DND-41 (cell line): ENCODE data around the gene CEP162.
A peak's percentile ranks its signal among the peaks of the same experiment; 100 is the strongest.

Experiments
- ATAC-seq: fragments of 200-7000 bp; cut with Tn5 transposase; 3 replicates; pipeline ENCODE4 v1.9.1; 2021; ENCODE audit warnings: low read depth; ENCODE audit not compliant: insufficient read depth
- DNase-seq: peaks from one replicate; pipeline ENCODE4 v3.0.0-alpha.2; 2020
- H2AFZ ChIP-seq: 2 replicates; pipeline ENCODE4 v1.6.0; 2012; ENCODE audit warnings: low read depth, low read length
- H3K27ac ChIP-seq: 2 replicates; pipeline ENCODE4 v1.5.1; 2012; ENCODE audit warnings: low read length, inconsistent platforms
- H3K27me3 ChIP-seq: fragments of 200-600 bp; sonication (generic); 2 replicates; pipeline ENCODE4 v1.6.0; 2012; ENCODE audit warnings: low read length, mild to moderate bottlenecking, inconsistent platforms; ENCODE audit not compliant: insufficient read depth, poor library complexity
- H3K36me3 ChIP-seq: 2 replicates; pipeline ENCODE4 v1.5.1; 2012; ENCODE audit warnings: low read length, inconsistent platforms; ENCODE audit not compliant: insufficient read depth
- H3K4me1 ChIP-seq: 2 replicates; pipeline ENCODE4 v1.5.1; 2012; ENCODE audit warnings: mild to moderate bottlenecking, low read length; ENCODE audit not compliant: insufficient read depth
- H3K4me2 ChIP-seq: 2 replicates; pipeline ENCODE4 v1.6.0; 2012; ENCODE audit warnings: mild to moderate bottlenecking, moderate library complexity, low read length, inconsistent platforms; ENCODE audit not compliant: insufficient read depth
- H3K4me3 ChIP-seq, 2 experiments: fragments of 200-600 bp in 1 of 2; shearing (Covaris generic) in 1 of 2; 2 replicates each; pipeline ENCODE4 v1.5.1; 2012 to 2016; ENCODE audit warnings: inconsistent platforms in 2 of 2, low read length in 2 of 2, mild to moderate bottlenecking in 2 of 2, low read depth in 1 of 2, moderate library complexity in 1 of 2
- H3K79me2 ChIP-seq: 2 replicates; pipeline ENCODE4 v1.6.0; 2012; ENCODE audit warnings: low read length, inconsistent platforms; ENCODE audit not compliant: insufficient read depth
- H3K9ac ChIP-seq: 2 replicates; pipeline ENCODE4 v1.6.0; 2012; ENCODE audit warnings: low read depth, mild to moderate bottlenecking, inconsistent platforms, low read length, moderate library complexity
- H3K9me3 ChIP-seq: 2 replicates; pipeline ENCODE4 v1.5.1; 2012; ENCODE audit warnings: low read length, moderate library complexity, mild to moderate bottlenecking, inconsistent platforms; ENCODE audit not compliant: insufficient read depth, severe bottlenecking
- H4K20me1 ChIP-seq: 2 replicates; pipeline ENCODE4 v1.6.0; 2012; ENCODE audit warnings: low read length; ENCODE audit not compliant: insufficient read depth
- CTCF ChIP-seq: IDR thresholded peaks from 2 replicates; pipeline ENCODE4 v1.5.1; 2012; ENCODE audit warnings: borderline replicate concordance, low read length, moderate library complexity, mild to moderate bottlenecking; ENCODE audit not compliant: poor library complexity, severe bottlenecking; ENCODE audit errors: extremely low read depth
- EZH2 ChIP-seq: IDR thresholded peaks from 3 replicates; pipeline ENCODE4 v1.6.1; 2012; ENCODE audit warnings: borderline replicate concordance, low read depth, mild to moderate bottlenecking, moderate library complexity, low read length, inconsistent platforms; ENCODE audit not compliant: severe bottlenecking

Gene CEP162

GRCh38 chr6:84222426-84222825, 5.0 kb downstream of the CEP162 start:
- Histone ChIP-seq H3K4me1 (peaks cover 21% of the 10 kb centered on the region), H3K4me2 (no peak overlapping the region)
- no peak for ATAC-seq

GRCh38 chr6:84220809-84221409, 6.5 kb downstream of the CEP162 start:
- H3K9ac ChIP-seq, result no peak overlapping the region
- peaks cover 14% of the 10 kb centered on the region for H3K36me3 ChIP-seq
- peaks cover 8% of the 10 kb centered on the region for H3K4me1 ChIP-seq
- peak; percentile 37; the same call in 1 of the 3 replicates for ATAC-seq
- no peaks in the 10 kb centered on the region for H3K9me3 ChIP-seq
- H2AFZ ChIP-seq, result no peak overlapping the region
- H3K4me3 ChIP-seq, result no peak overlapping the region
- TF ChIP-seq EZH2 (no peak), CTCF (peak; percentile 48)
- no peaks in the 10 kb centered on the region for H3K79me2 ChIP-seq
- no peak overlapping the region for H3K27ac ChIP-seq
- H3K27me3 ChIP-seq, result no peaks in the 10 kb centered on the region
- no peak overlapping the region for H3K4me2 ChIP-seq
- DNase-seq, result no peak
- H4K20me1 ChIP-seq, result peaks cover 4% of the 10 kb centered on the region; the same call in 1 of the 2 replicates

More at GRCh38 chr6:84222426-84222825, 5.0 kb downstream of the CEP162 start:
- Histone ChIP-seq H2AFZ (no peak overlapping the region), H3K9me3 (no peaks in the 10 kb centered on the region), H3K27me3 (no peaks in the 10 kb centered on the region), H3K36me3 (peaks cover 14% of the 10 kb centered on the region), H4K20me1 (peaks cover 4% of the 10 kb centered on the region; the same call in 1 of the 2 replicates), H3K4me3 (no peak overlapping the region), H3K9ac (no peak overlapping the region), H3K79me2 (peaks cover 10% of the 10 kb centered on the region), H3K27ac (no peak overlapping the region)
- DNase-seq, result no peak
- TF ChIP-seq CTCF (no peak), EZH2 (no peak)

- Histone ChIP-seq H2AFZ (no peak overlapping the region), H3K4me3 (no peak overlapping the region), H3K27ac (no peak overlapping the region), H3K36me3 (peaks cover 9% of the 10 kb centered on the region), H4K20me1 (peaks cover 4% of the 10 kb centered on the region; the same call in 1 of the 2 replicates), H3K4me1 (no peaks in the 10 kb centered on the region), H3K9me3 (no peaks in the 10 kb centered on the region), H3K4me2 (no peak overlapping the region), H3K79me2 (no peaks in the 10 kb centered on the region), H3K9ac (no peak overlapping the region), H3K27me3 (no peaks in the 10 kb centered on the region)
- no peak for TF ChIP-seq CTCF
- TF ChIP-seq EZH2, result no peak
- ATAC-seq, result no peak
- DNase-seq, result no peak
Measured at GRCh38 chr6:84218091-84218490, 9.4 kb downstream of the CEP162 start.

- Histone ChIP-seq H2AFZ (no peak overlapping the region), H3K36me3 (peaks cover 9% of the 10 kb centered on the region; the same call in 1 of the 2 replicates), H3K4me2 (no peak overlapping the region), H3K27me3 (no peaks in the 10 kb centered on the region), H3K27ac (no peak overlapping the region), H4K20me1 (no peaks in the 10 kb centered on the region), H3K4me3 (no peak overlapping the region), H3K9me3 (no peaks in the 10 kb centered on the region), H3K4me1 (no peaks in the 10 kb centered on the region), H3K9ac (no peak overlapping the region), H3K79me2 (no peaks in the 10 kb centered on the region)
- no peak for DNase-seq
- no peak for TF ChIP-seq CTCF
- no peak for TF ChIP-seq EZH2
- no peak for ATAC-seq
Measured at GRCh38 chr6:84213217-84213616, 14.2 kb downstream of the CEP162 start.
